Prostate gland (tissue), 2 donors: ENCODE data around the gene FAM124B.

Experiments used
- CTCF ChIP-seq, 4 experiments: fragments of 200-600 bp in 2 of 4; fragments of 450-650 bp in 2 of 4; sonication (generic) in 2 of 4; IDR thresholded peaks; 1 replicate in 3 of 4; 2 replicates in 1 of 4; pipeline ENCODE4 v1.5.1; 2016 to 2019; ENCODE audit warnings: antibody characterized with exemption in 4 of 4, mild to moderate bottlenecking in 2 of 4, moderate library complexity in 2 of 4
- POLR2A ChIP-seq: fragments of 450-650 bp; IDR thresholded peaks from one replicate; pipeline ENCODE4 v1.6.1; 2016; ENCODE audit warnings: antibody characterized with exemption, mild to moderate bottlenecking
- POLR2AphosphoS5 ChIP-seq: sonication (generic); formaldehyde crosslinking; IDR thresholded peaks from one replicate; pipeline ENCODE4 v1.6.1; 2017; ENCODE audit warnings: antibody characterized with exemption

GRCh38 chr2:224389317-224389716 is 12.6 kb downstream of the FAM124B start:
- TF ChIP-seq CTCF (IDR thresholded peaks at IDR 0.05), result no peak
- TF ChIP-seq POLR2AphosphoS5, result no peak
- no peak for TF ChIP-seq POLR2A
